Embryonic facial prominence (tissue), 1 donor: ENCODE data around the gene MIDN.
"Not testable (repeated sequence)": the region's sequence is repeated elsewhere in the genome, so short reads cannot be mapped to it uniquely, and the experiment has no call there.

Experiments used
- DNase-seq: peaks from one replicate; pipeline ENCODE4 v3.0.0-alpha.2; 2016; ENCODE audit errors: extremely low spot score

The MIDN gene

GRCh38 chr19:1294688-1295087, 46.3 kb downstream of the MIDN start:
- no peak for DNase-seq

GRCh38 chr19:1295169-1296012, 47.0 kb downstream of the MIDN start:
- no peak for DNase-seq

GRCh38 chr19:1296078-1296477, 47.7 kb downstream of the MIDN start:
- no peak for DNase-seq

- no peak for DNase-seq
Measured at GRCh38 chr19:1296575-1297271, 48.3 kb downstream of the MIDN start.

DNA sequence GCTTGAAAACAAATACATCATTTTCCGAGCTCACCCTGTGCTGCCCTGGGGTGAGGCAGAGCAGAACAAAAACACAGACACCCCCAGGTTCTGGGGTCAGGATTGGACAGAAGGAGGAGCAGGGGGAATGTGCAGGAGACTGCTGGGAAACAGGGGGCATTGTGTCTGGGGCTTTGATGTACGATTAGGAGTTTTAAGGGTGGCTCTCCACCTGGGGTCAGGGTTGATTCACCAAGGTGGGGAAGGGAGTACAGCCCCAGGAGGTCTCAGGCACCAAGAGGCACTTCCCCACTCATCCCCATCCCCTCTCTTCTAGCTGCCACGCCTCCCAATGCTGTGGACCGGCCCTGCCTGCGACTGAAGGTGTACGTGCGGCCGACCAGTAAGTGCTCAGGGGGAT, 49.9 kb downstream of the MIDN start:
- no peak for DNase-seq

- DNase-seq = no peak
Measured at GRCh38 chr19:1299801-1300200, 51.4 kb downstream of the MIDN start.

GRCh38 chr19:1300744-1301490, 52.5 kb downstream of the MIDN start:
- DNase-seq = no peak

GRCh38 chr19:1302533-1303239, 54.3 kb downstream of the MIDN start:
- DNase-seq = no peak

DNA sequence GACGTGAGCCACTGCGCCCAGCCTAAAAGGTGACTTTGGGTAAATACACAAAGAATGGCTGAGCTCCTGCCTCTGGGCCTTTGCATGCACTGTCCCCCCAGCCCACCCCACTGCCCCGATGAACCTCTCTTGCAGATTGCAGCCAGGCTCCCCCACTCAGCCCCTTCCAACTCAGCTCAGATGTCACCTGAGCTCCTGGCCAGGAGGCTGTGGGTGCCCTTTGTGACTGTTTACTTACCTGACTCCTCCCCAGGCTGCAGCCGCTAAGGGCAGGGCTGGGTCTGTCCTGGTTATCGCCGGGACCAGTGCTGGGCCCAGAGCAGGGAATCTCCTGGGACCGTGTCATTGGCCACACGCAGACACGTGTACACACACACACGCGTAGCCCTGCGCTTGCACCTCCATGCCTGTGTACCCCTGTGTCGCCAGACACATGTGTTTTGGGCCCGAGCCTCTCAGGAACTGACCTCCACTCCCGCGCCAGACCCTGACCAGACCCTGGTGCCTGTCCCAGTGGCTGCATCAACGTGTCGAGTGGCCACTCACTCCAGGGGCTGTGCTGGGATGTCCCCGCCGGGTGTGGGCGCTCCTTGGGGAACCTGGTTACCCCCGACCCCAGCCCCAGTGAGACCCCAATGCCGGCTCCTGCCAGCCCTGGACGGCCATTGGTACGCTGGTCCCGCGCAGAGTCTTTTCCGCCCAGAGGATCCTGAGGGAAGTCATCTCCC, 56.0 kb downstream of the MIDN start:
- no peak for DNase-seq

GRCh38 chr19:1305354-1305753, 57.0 kb downstream of the MIDN start:
- not testable (repeated sequence) for DNase-seq

- no peak for DNase-seq
Measured at GRCh38 chr19:1307320-1307719, 58.9 kb downstream of the MIDN start.

GRCh38 chr19:1307755-1308303, 59.4 kb downstream of the MIDN start:
- DNase-seq = no peak

- DNase-seq = no peak
Measured at GRCh38 chr19:1308718-1309117, 60.3 kb downstream of the MIDN start.
